ENCODE measurements around the gene FOXRED2. TPM values are rescaled to one million over a fixed set of nuclear protein-coding genes. Genes with fewer than 3 reads are reported as not detected.

The FOXRED2 gene
- total RNA-seq, 1 experiment from 2014 or later: 34.4 TPM

GRCh38 chr22:36463783-36464184 is 43.1 kb downstream of the FOXRED2 start:
- H3K27ac ChIP-seq (ENCODE audit: insufficient read length, low read depth, low read length): no peak overlapping the region
- no peaks in the 10 kb centered on the region for H4K20me1 ChIP-seq (ENCODE audit: control insufficient read depth, insufficient read depth, insufficient read length)
- H3K27me3 ChIP-seq (ENCODE audit: insufficient read depth, low read length): no peaks in the 10 kb centered on the region
- no peak overlapping the region for H3K4me2 ChIP-seq (ENCODE audit: insufficient read depth, insufficient read length, low read length)
- H3K79me2 ChIP-seq (ENCODE audit: insufficient read depth, low read length): no peaks in the 10 kb centered on the region
- DNase-seq: no peak
- H3K4me3 Mint-ChIP-seq: no peak overlapping the region
- no peak overlapping the region for H4K5ac ChIP-seq (ENCODE audit: insufficient read length, low read depth, low read length)
- H3K4me1 ChIP-seq (ENCODE audit: insufficient read depth, low read length): peaks cover 2% of the 10 kb centered on the region
- H3K36me3 Mint-ChIP-seq (ENCODE audit: insufficient read depth in 1 of 3, low read depth in 3 of 3): peaks cover 0 to 10% (median 7%) of the 10 kb centered on the region in 3 experiments; a peak in 4 of 7 replicates
- peaks cover 3% of the 10 kb centered on the region for H3K23me2 ChIP-seq (ENCODE audit: insufficient read length, low read depth, low read length, poor library complexity, severe bottlenecking)
- peaks cover 25 to 31% of the 10 kb centered on the region in 2 experiments for H3K4me1 Mint-ChIP-seq
- no peak overlapping the region for H2BK20ac ChIP-seq (ENCODE audit: low read depth, low read length, poor library complexity, severe bottlenecking)
- WGBS (ENCODE audit: extremely low coverage, insufficient read length, low lambda C conversion rate): no CpG with 5 or more reads among the region's 17 CpGs
- TF ChIP-seq CTCF (conservative IDR thresholded peaks at IDR 0.05): no peak
- H2BK120ac ChIP-seq (ENCODE audit: low read depth, low read length, poor library complexity, severe bottlenecking): no peak overlapping the region
- no peak overlapping the region for H3K9ac ChIP-seq (ENCODE audit: extremely low read depth, insufficient read length, low read length)
- no peak overlapping the region; a peak in 1 of 7 replicates for H3K27ac Mint-ChIP-seq
- H3K4ac ChIP-seq (ENCODE audit: low read depth, low read length): no peak overlapping the region
- no peak overlapping the region for H4K8ac ChIP-seq (replicated peaks; ENCODE audit: insufficient read length, low read depth, low read length)
- H3K18ac ChIP-seq (ENCODE audit: insufficient read length, low read depth, low read length): no peak overlapping the region
- no peaks in the 10 kb centered on the region for H3K9me3 ChIP-seq (ENCODE audit: control insufficient read depth, low read depth, low read length)
- no peak overlapping the region for H4K91ac ChIP-seq (ENCODE audit: insufficient read length, low read depth, low read length)
- H2AFZ ChIP-seq (ENCODE audit: low read length): no peak overlapping the region
- H3K9me3 Mint-ChIP-seq: no peaks in the 10 kb centered on the region
- H3K14ac ChIP-seq (ENCODE audit: insufficient read depth, low read length): no peak overlapping the region; the same call in 1 of the 2 replicates
- H3K56ac ChIP-seq (ENCODE audit: insufficient read length, low read depth, low read length): no peak overlapping the region
- H3K79me1 ChIP-seq (ENCODE audit: insufficient read depth, low read depth, low read length, poor library complexity, severe bottlenecking): no peaks in the 10 kb centered on the region
- H3T11ph ChIP-seq (ENCODE audit: low read length): no peak overlapping the region
- H3K23ac ChIP-seq (ENCODE audit: insufficient read length, low read depth, low read length): no peak overlapping the region
- H3K27me3 Mint-ChIP-seq (ENCODE audit: low read depth): peaks cover 3% of the 10 kb centered on the region; the same call in 1 of the 2 replicates
- H2AK5ac ChIP-seq (ENCODE audit: insufficient read length, low read length): no peak overlapping the region
- H2BK12ac ChIP-seq (ENCODE audit: insufficient read length, low read depth, low read length): no peak overlapping the region
- no peak overlapping the region for H2BK5ac ChIP-seq (ENCODE audit: insufficient read length, low read length)
- H2BK15ac ChIP-seq (ENCODE audit: low read depth, low read length): no peak overlapping the region

Measured in H9 (cell line).